IMR-90 (cell line): ENCODE measurements around the gene IL4R. TPM values are rescaled to one million over a fixed set of nuclear protein-coding genes. Genes with fewer than 3 reads are reported as not detected.

Source experiments
- ATAC-seq: fragments of 200-7000 bp; cut with Tn5 transposase; 2 replicates; pipeline ENCODE4 v1.9.1; 2020; ENCODE audit warnings: low read depth, mild to moderate bottlenecking, moderate library complexity
- BruUV-seq: library from RNA; stranded (reverse); fragments of 400-500 nt; replicated peaks from 2 replicates; lab custom pipeline; 2021; lab: Mats Ljungman, UMichigan
- CTCF ChIA-PET: fragments of 300-600 bp; formaldehyde crosslinking; extraction: SDS; loops from one replicate; lab custom pipeline; 2021; ENCODE audit warnings: antibody characterized with exemption; lab: Yijun Ruan, JAX
- POLR2A ChIA-PET: fragments of 300-600 bp; sonication (Branson Sonifier 250); formaldehyde crosslinking; loops from one replicate; lab custom pipeline; 2022; ENCODE audit warnings: antibody characterized with exemption; ENCODE audit not compliant: unreplicated experiment; lab: Charles Lee
- DNase-seq: peaks from one replicate; pipeline ENCODE4 v3.0.0; 2013
- H2AFZ ChIP-seq: replicated peaks from 2 replicates; pipeline ENCODE3; 2013; ENCODE audit warnings: low read length, mild to moderate bottlenecking; ENCODE audit not compliant: poor library complexity
- H2AK5ac ChIP-seq: 2 replicates; pipeline ENCODE4 v1.6.1; 2013; ENCODE audit warnings: low read depth, low read length, inconsistent platforms
- H2AK9ac ChIP-seq: replicated peaks from 2 replicates; pipeline ENCODE3; 2013; ENCODE audit warnings: mild to moderate bottlenecking, low read depth, low read length, moderate library complexity; ENCODE audit not compliant: poor library complexity
- H2BK120ac ChIP-seq: 2 replicates; pipeline ENCODE4 v1.6.1; 2013; ENCODE audit warnings: low read depth, low read length, inconsistent platforms
- H2BK15ac ChIP-seq: 3 replicates; pipeline ENCODE4 v1.6.1; 2013; ENCODE audit warnings: low read depth, low read length, inconsistent platforms
- H2BK20ac ChIP-seq: 2 replicates; pipeline ENCODE4 v1.6.1; 2013; ENCODE audit warnings: low read depth, mild to moderate bottlenecking, inconsistent platforms, low read length, moderate library complexity
- H2BK5ac ChIP-seq: 2 replicates; pipeline ENCODE4 v1.6.1; 2013; ENCODE audit warnings: mild to moderate bottlenecking, low read depth, low read length, inconsistent platforms; ENCODE audit not compliant: poor library complexity, severe bottlenecking
- H3K14ac ChIP-seq: replicated peaks from 2 replicates; pipeline ENCODE4 v1.6.1; 2013; ENCODE audit warnings: low read depth, low read length, inconsistent platforms
- H3K18ac ChIP-seq: 2 replicates; pipeline ENCODE4 v1.6.1; 2013; ENCODE audit warnings: low read depth, low read length, control low read depth
- H3K23ac ChIP-seq: 2 replicates; pipeline ENCODE4 v1.6.1; 2013; ENCODE audit warnings: low read depth, low read length, inconsistent platforms
- H3K27ac ChIP-seq: 2 replicates; pipeline ENCODE4 v1.5.1; 2013; ENCODE audit warnings: mild to moderate bottlenecking, control low read depth, low read length; ENCODE audit not compliant: insufficient read depth
- H3K27me3 ChIP-seq: 2 replicates; pipeline ENCODE4 v1.6.1; 2013; ENCODE audit warnings: low read length; ENCODE audit not compliant: control insufficient read depth, insufficient read depth
- H3K36me3 ChIP-seq: 2 replicates; pipeline ENCODE4 v1.6.1; 2013; ENCODE audit warnings: low read length, mixed read lengths; ENCODE audit not compliant: control insufficient read depth, insufficient read depth
- H3K4ac ChIP-seq: 2 replicates; pipeline ENCODE4 v1.6.1; 2013; ENCODE audit warnings: low read depth, low read length, inconsistent platforms
- H3K4me1 ChIP-seq: 2 replicates; pipeline ENCODE4 v1.6.1; 2013; ENCODE audit warnings: low read length, mixed read lengths; ENCODE audit not compliant: control insufficient read depth, insufficient read depth
- H3K4me2 ChIP-seq: 2 replicates; pipeline ENCODE4 v1.6.1; 2013; ENCODE audit warnings: low read depth, mild to moderate bottlenecking, control low read depth, low read length, moderate library complexity
- H3K4me3 ChIP-seq: 2 replicates; pipeline ENCODE4 v1.5.1; 2013; ENCODE audit warnings: low read depth, mild to moderate bottlenecking, control low read depth, low read length, moderate library complexity; ENCODE audit not compliant: insufficient read depth
- H3K56ac ChIP-seq: 2 replicates; pipeline ENCODE4 v1.6.1; 2013; ENCODE audit warnings: low read length, inconsistent platforms; ENCODE audit not compliant: insufficient read depth; ENCODE audit errors: extremely low read depth
- H3K79me1 ChIP-seq, 2 experiments: 2 replicates each; pipeline ENCODE4 v1.6.1; 2013; ENCODE audit warnings: low read length in 2 of 2, inconsistent platforms in 1 of 2, low read depth in 1 of 2
- H3K9ac ChIP-seq: 2 replicates; pipeline ENCODE4 v1.6.1; 2013; ENCODE audit warnings: low read depth, low read length, control low read depth
- H3K9me1 ChIP-seq: 2 replicates; pipeline ENCODE4 v1.6.1; 2013; ENCODE audit warnings: low read length, inconsistent platforms; ENCODE audit not compliant: insufficient read depth
- H3K9me3 ChIP-seq: 2 replicates; pipeline ENCODE4 v1.6.1; 2013; ENCODE audit warnings: low read length; ENCODE audit not compliant: control insufficient read depth, insufficient read depth
- H4K20me1 ChIP-seq: 2 replicates; pipeline ENCODE4 v1.6.1; 2013; ENCODE audit warnings: low read length, inconsistent platforms; ENCODE audit not compliant: insufficient read depth
- H4K5ac ChIP-seq: 2 replicates; pipeline ENCODE4 v1.6.1; 2013; ENCODE audit warnings: mild to moderate bottlenecking, low read depth, low read length, control low read depth
- H4K8ac ChIP-seq, 2 experiments: 2 replicates each; pipeline ENCODE4 v1.6.1; 2013; ENCODE audit warnings: low read depth in 2 of 2, low read length in 2 of 2, control low read depth in 1 of 2, inconsistent platforms in 1 of 2
- H4K91ac ChIP-seq: 2 replicates; pipeline ENCODE4 v1.6.1; 2013; ENCODE audit warnings: low read depth, low read length, inconsistent platforms; ENCODE audit not compliant: insufficient read depth
- CEBPB ChIP-seq: IDR thresholded peaks from 2 replicates; pipeline ENCODE4 v1.6.1; 2012; ENCODE audit warnings: low read depth, low read length, improper control_type of control experiment
- CHD1 ChIP-seq: IDR thresholded peaks from 2 replicates; pipeline ENCODE4 v1.6.1; 2012; ENCODE audit warnings: low read depth, low read length, improper control_type of control experiment
- CTCF ChIP-seq: conservative IDR thresholded peaks from 2 replicates; pipeline ENCODE4 v1.5.1; 2012; ENCODE audit warnings: mild to moderate bottlenecking, low read depth, low read length, improper control_type of control experiment
- ELK1 ChIP-seq: fragments of 150-350 bp; IDR thresholded peaks from 2 replicates; pipeline ENCODE4 v1.6.1; 2016; ENCODE audit warnings: low read depth, mild to moderate bottlenecking, low read length, moderate library complexity, borderline replicate concordance
- MAFK ChIP-seq: IDR thresholded peaks from 2 replicates; pipeline ENCODE4 v1.6.1; 2012; ENCODE audit warnings: low read depth, low read length, improper control_type of control experiment
- MAZ ChIP-seq: IDR thresholded peaks from 2 replicates; pipeline ENCODE4 v1.6.1; 2012; ENCODE audit warnings: low read depth, mild to moderate bottlenecking, low read length, improper control_type of control experiment, moderate library complexity, borderline replicate concordance
- MXI1 ChIP-seq: IDR thresholded peaks from 2 replicates; pipeline ENCODE4 v1.6.1; 2012; ENCODE audit warnings: low read depth, mild to moderate bottlenecking, low read length, moderate library complexity, borderline replicate concordance
- NFE2L2 ChIP-seq: fragments of 150-350 bp; IDR thresholded peaks from 2 replicates; pipeline ENCODE4 v1.6.1; 2016; ENCODE audit warnings: low read depth, mild to moderate bottlenecking, low read length
- POLR2A ChIP-seq: IDR thresholded peaks from 2 replicates; pipeline ENCODE4 v1.6.1; 2012; ENCODE audit warnings: mild to moderate bottlenecking, low read depth, low read length
- RAD21 ChIP-seq: IDR thresholded peaks from 2 replicates; pipeline ENCODE4 v1.6.1; 2012; ENCODE audit warnings: low read length, improper control_type of control experiment
- RCOR1 ChIP-seq: IDR thresholded peaks from 2 replicates; pipeline ENCODE4 v1.6.1; 2012; ENCODE audit warnings: mild to moderate bottlenecking, low read length, improper control_type of control experiment; ENCODE audit not compliant: insufficient replicate concordance
- RFX5 ChIP-seq: IDR thresholded peaks from 2 replicates; pipeline ENCODE4 v1.8.0; 2012; ENCODE audit warnings: low read depth, mild to moderate bottlenecking, low read length, moderate library complexity
- USF2 ChIP-seq: fragments of 150-350 bp; IDR thresholded peaks from 2 replicates; pipeline ENCODE4 v1.6.1; 2017; ENCODE audit warnings: mild to moderate bottlenecking, antibody characterized with exemption, low read length, low read depth
- WGBS, 2 experiments: methylation state at CpG; one replicate each; pipeline versions ENCODE4 v1.1.5 to v1.1.7; 2013; ENCODE audit warnings: missing lambda C conversion rate in 2 of 2; ENCODE audit not compliant: insufficient read length in 1 of 2; ENCODE audit errors: extremely low coverage in 2 of 2; 5-methylcytosine and 5-hydroxymethylcytosine counted together
- dilution Hi-C: fragments of 300-500 bp; cut with HindIII; formaldehyde crosslinking; loops from one replicate; pipeline ENCODE4 v1.14.3; 2018; ENCODE audit warnings: low sequenced_read_pairs; ENCODE audit not compliant: unreplicated experiment
- in situ Hi-C: fragments of 300-500 bp; cut with MboI; formaldehyde crosslinking; loops from 3 replicates; pipeline ENCODE4 v1.14.3; 2019; ENCODE audit warnings: low sequenced_read_pairs, inconsistent platforms, mixed read lengths
- intact Hi-C: fragments of 100-400 bp; cut with micrococcal nuclease; formaldehyde crosslinking; loops from 2 replicates; pipeline ENCODE4 v1.10.0; 2022
- polyA plus RNA-seq, 3 experiments: library from polyadenylated mRNA; depleted of rRNA; stranded (reverse); fragments of >200 nt; gene quantifications; 2 replicates each; pipeline ENCODE4 v1.2.3, GENCODE V29; 2012; ENCODE audit warnings: low replicate concordance in 1 of 3
- total RNA-seq: library from RNA; depleted of rRNA; stranded (reverse); fragments of >200 nt; gene quantifications from 2 replicates; pipeline ENCODE4 v1.2.3, GENCODE V29; 2012

The IL4R gene
- total and polyA plus RNA-seq, 2 of the 4 experiments (the other 2 are of a cell fraction), result 6.3 to 18.7 TPM

- WGBS, 2 experiments, result 84% methylated on average over 5 of the region's 7 CpGs; no CpG with 5 or more reads in 1 of the 2 experiments
- Histone ChIP-seq H3K27me3 (no peaks in the 10 kb centered on the region), H2BK20ac (peak overlapping the region; percentile 0; the same call in 1 of the 2 replicates), H3K9me1 (peaks cover 11% of the 10 kb centered on the region), H3K4me1 (peaks cover 15% of the 10 kb centered on the region), H2BK5ac (no peak overlapping the region), H3K4me2 (no peak overlapping the region), H4K8ac (peak overlapping the region in 1 of 2 experiments; percentile 30; a peak in 1 of 4 replicates), H2BK120ac (peak overlapping the region; percentile 20; the same call in 1 of the 2 replicates), H3K4ac (peak overlapping the region; percentile 26), H2AK9ac (no peak overlapping the region), H3K36me3 (peaks cover 2% of the 10 kb centered on the region; the same call in 1 of the 2 replicates), H2AFZ (peak overlapping the region; percentile 54), H3K9ac (no peak overlapping the region), H3K14ac (peak overlapping the region; percentile 46; the same call in 1 of the 2 replicates), H2BK15ac (0 out of 3 replicates have a peak overlapping the region, but pooled peaks have one; percentile 49), H4K91ac (0 out of 2 replicates have a peak overlapping the region, but pooled peaks have one; percentile 1), H2AK5ac (peak overlapping the region; percentile 83), H4K20me1 (peaks cover 14% of the 10 kb centered on the region), H4K5ac (no peak overlapping the region), H3K56ac (no peak overlapping the region), H3K9me3 (no peaks in the 10 kb centered on the region), H3K4me3 (no peak overlapping the region), H3K23ac (no peak overlapping the region), H3K18ac (no peak overlapping the region), H3K27ac (no peak overlapping the region), H3K79me1 (peaks cover 4 to 32% of the 10 kb centered on the region in 2 experiments; a peak in 2 of 4 replicates)
- no TSS peak for BruUV-seq
- intact Hi-C loops (loop anchor here (5.0 kb wide), 1 partner anchor 45 kb away; the partner anchor contains the start of gene NSMCE1), dilution Hi-C loops (no loop called here), in situ Hi-C loops (loop anchor here (5.0 kb wide), 1 partner anchor 45 kb away; the partner anchor contains the start of gene NSMCE1)
- ChIA-PET POLR2A (no interaction called here), CTCF (no interaction called here)
- TF ChIP-seq ELK1 (no peak), NFE2L2 (no peak), POLR2A (no peak), RCOR1 (no peak), MXI1 (no peak), RAD21 (no peak), USF2 (no peak), CEBPB (no peak), CHD1 (no peak), MAFK (no peak), CTCF (no peak), MAZ (no peak), RFX5 (no peak)
- ATAC-seq (no peak), DNase-seq (no peak)
These were observed 1.9 kb upstream of the IL4R start for GRCh38 chr16:27311897-27312303.
